IMR-90 (cell line): Measurements from ENCODE around the gene RPL41. TPM values are rescaled to one million over a fixed set of nuclear protein-coding genes. Genes with fewer than 3 reads are reported as not detected.

ENCODE experiments used
- ATAC-seq: fragments of 200-7000 bp; cut with Tn5 transposase; 2 replicates; pipeline ENCODE4 v1.9.1; 2020; ENCODE audit warnings: low read depth, mild to moderate bottlenecking, moderate library complexity
- BruUV-seq: library from RNA; stranded (reverse); fragments of 400-500 nt; replicated peaks from 2 replicates; lab custom pipeline; 2021; lab: Mats Ljungman, UMichigan
- CTCF ChIA-PET: fragments of 300-600 bp; formaldehyde crosslinking; extraction: SDS; loops from one replicate; lab custom pipeline; 2021; ENCODE audit warnings: antibody characterized with exemption; lab: Yijun Ruan, JAX
- POLR2A ChIA-PET: fragments of 300-600 bp; sonication (Branson Sonifier 250); formaldehyde crosslinking; loops from one replicate; lab custom pipeline; 2022; ENCODE audit warnings: antibody characterized with exemption; ENCODE audit not compliant: unreplicated experiment; lab: Charles Lee
- DNase-seq: peaks from one replicate; pipeline ENCODE4 v3.0.0; 2013
- H2AFZ ChIP-seq: replicated peaks from 2 replicates; pipeline ENCODE3; 2013; ENCODE audit warnings: low read length, mild to moderate bottlenecking; ENCODE audit not compliant: poor library complexity
- H2AK5ac ChIP-seq: 2 replicates; pipeline ENCODE4 v1.6.1; 2013; ENCODE audit warnings: low read depth, low read length, inconsistent platforms
- H2AK9ac ChIP-seq: replicated peaks from 2 replicates; pipeline ENCODE3; 2013; ENCODE audit warnings: mild to moderate bottlenecking, low read depth, low read length, moderate library complexity; ENCODE audit not compliant: poor library complexity
- H2BK120ac ChIP-seq: 2 replicates; pipeline ENCODE4 v1.6.1; 2013; ENCODE audit warnings: low read depth, low read length, inconsistent platforms
- H2BK15ac ChIP-seq: 3 replicates; pipeline ENCODE4 v1.6.1; 2013; ENCODE audit warnings: low read depth, low read length, inconsistent platforms
- H2BK20ac ChIP-seq: 2 replicates; pipeline ENCODE4 v1.6.1; 2013; ENCODE audit warnings: low read depth, mild to moderate bottlenecking, inconsistent platforms, low read length, moderate library complexity
- H2BK5ac ChIP-seq: 2 replicates; pipeline ENCODE4 v1.6.1; 2013; ENCODE audit warnings: mild to moderate bottlenecking, low read depth, low read length, inconsistent platforms; ENCODE audit not compliant: poor library complexity, severe bottlenecking
- H3K14ac ChIP-seq: replicated peaks from 2 replicates; pipeline ENCODE4 v1.6.1; 2013; ENCODE audit warnings: low read depth, low read length, inconsistent platforms
- H3K18ac ChIP-seq: 2 replicates; pipeline ENCODE4 v1.6.1; 2013; ENCODE audit warnings: low read depth, low read length, control low read depth
- H3K23ac ChIP-seq: 2 replicates; pipeline ENCODE4 v1.6.1; 2013; ENCODE audit warnings: low read depth, low read length, inconsistent platforms
- H3K27ac ChIP-seq: 2 replicates; pipeline ENCODE4 v1.5.1; 2013; ENCODE audit warnings: mild to moderate bottlenecking, control low read depth, low read length; ENCODE audit not compliant: insufficient read depth
- H3K27me3 ChIP-seq: 2 replicates; pipeline ENCODE4 v1.6.1; 2013; ENCODE audit warnings: low read length; ENCODE audit not compliant: control insufficient read depth, insufficient read depth
- H3K36me3 ChIP-seq: 2 replicates; pipeline ENCODE4 v1.6.1; 2013; ENCODE audit warnings: low read length, mixed read lengths; ENCODE audit not compliant: control insufficient read depth, insufficient read depth
- H3K4ac ChIP-seq: 2 replicates; pipeline ENCODE4 v1.6.1; 2013; ENCODE audit warnings: low read depth, low read length, inconsistent platforms
- H3K4me1 ChIP-seq: 2 replicates; pipeline ENCODE4 v1.6.1; 2013; ENCODE audit warnings: low read length, mixed read lengths; ENCODE audit not compliant: control insufficient read depth, insufficient read depth
- H3K4me2 ChIP-seq: 2 replicates; pipeline ENCODE4 v1.6.1; 2013; ENCODE audit warnings: low read depth, mild to moderate bottlenecking, control low read depth, low read length, moderate library complexity
- H3K4me3 ChIP-seq: 2 replicates; pipeline ENCODE4 v1.5.1; 2013; ENCODE audit warnings: low read depth, mild to moderate bottlenecking, control low read depth, low read length, moderate library complexity; ENCODE audit not compliant: insufficient read depth
- H3K56ac ChIP-seq: 2 replicates; pipeline ENCODE4 v1.6.1; 2013; ENCODE audit warnings: low read length, inconsistent platforms; ENCODE audit not compliant: insufficient read depth; ENCODE audit errors: extremely low read depth
- H3K79me1 ChIP-seq, 2 experiments: 2 replicates each; pipeline ENCODE4 v1.6.1; 2013; ENCODE audit warnings: low read length in 2 of 2, inconsistent platforms in 1 of 2, low read depth in 1 of 2
- H3K9ac ChIP-seq: 2 replicates; pipeline ENCODE4 v1.6.1; 2013; ENCODE audit warnings: low read depth, low read length, control low read depth
- H3K9me1 ChIP-seq: 2 replicates; pipeline ENCODE4 v1.6.1; 2013; ENCODE audit warnings: low read length, inconsistent platforms; ENCODE audit not compliant: insufficient read depth
- H3K9me3 ChIP-seq: 2 replicates; pipeline ENCODE4 v1.6.1; 2013; ENCODE audit warnings: low read length; ENCODE audit not compliant: control insufficient read depth, insufficient read depth
- H4K20me1 ChIP-seq: 2 replicates; pipeline ENCODE4 v1.6.1; 2013; ENCODE audit warnings: low read length, inconsistent platforms; ENCODE audit not compliant: insufficient read depth
- H4K5ac ChIP-seq: 2 replicates; pipeline ENCODE4 v1.6.1; 2013; ENCODE audit warnings: mild to moderate bottlenecking, low read depth, low read length, control low read depth
- H4K8ac ChIP-seq, 2 experiments: 2 replicates each; pipeline ENCODE4 v1.6.1; 2013; ENCODE audit warnings: low read depth in 2 of 2, low read length in 2 of 2, control low read depth in 1 of 2, inconsistent platforms in 1 of 2
- H4K91ac ChIP-seq: 2 replicates; pipeline ENCODE4 v1.6.1; 2013; ENCODE audit warnings: low read depth, low read length, inconsistent platforms; ENCODE audit not compliant: insufficient read depth
- BHLHE40 ChIP-seq: fragments of 150-350 bp; IDR thresholded peaks from 2 replicates; pipeline ENCODE4 v1.6.1; 2016; ENCODE audit warnings: mild to moderate bottlenecking, low read depth, low read length
- CEBPB ChIP-seq: IDR thresholded peaks from 2 replicates; pipeline ENCODE4 v1.6.1; 2012; ENCODE audit warnings: low read depth, low read length, improper control_type of control experiment
- CHD1 ChIP-seq: IDR thresholded peaks from 2 replicates; pipeline ENCODE4 v1.6.1; 2012; ENCODE audit warnings: low read depth, low read length, improper control_type of control experiment
- CTCF ChIP-seq: conservative IDR thresholded peaks from 2 replicates; pipeline ENCODE4 v1.5.1; 2012; ENCODE audit warnings: mild to moderate bottlenecking, low read depth, low read length, improper control_type of control experiment
- ELK1 ChIP-seq: fragments of 150-350 bp; IDR thresholded peaks from 2 replicates; pipeline ENCODE4 v1.6.1; 2016; ENCODE audit warnings: low read depth, mild to moderate bottlenecking, low read length, moderate library complexity, borderline replicate concordance
- FOS ChIP-seq: fragments of 150-350 bp; IDR thresholded peaks from 2 replicates; pipeline ENCODE4 v1.6.1; 2016; ENCODE audit warnings: low read depth, low read length
- MAFK ChIP-seq: IDR thresholded peaks from 2 replicates; pipeline ENCODE4 v1.6.1; 2012; ENCODE audit warnings: low read depth, low read length, improper control_type of control experiment
- MAZ ChIP-seq: IDR thresholded peaks from 2 replicates; pipeline ENCODE4 v1.6.1; 2012; ENCODE audit warnings: low read depth, mild to moderate bottlenecking, low read length, improper control_type of control experiment, moderate library complexity, borderline replicate concordance
- MXI1 ChIP-seq: IDR thresholded peaks from 2 replicates; pipeline ENCODE4 v1.6.1; 2012; ENCODE audit warnings: low read depth, mild to moderate bottlenecking, low read length, moderate library complexity, borderline replicate concordance
- NFE2L2 ChIP-seq: fragments of 150-350 bp; IDR thresholded peaks from 2 replicates; pipeline ENCODE4 v1.6.1; 2016; ENCODE audit warnings: low read depth, mild to moderate bottlenecking, low read length
- POLR2A ChIP-seq: IDR thresholded peaks from 2 replicates; pipeline ENCODE4 v1.6.1; 2012; ENCODE audit warnings: mild to moderate bottlenecking, low read depth, low read length
- RAD21 ChIP-seq: IDR thresholded peaks from 2 replicates; pipeline ENCODE4 v1.6.1; 2012; ENCODE audit warnings: low read length, improper control_type of control experiment
- RCOR1 ChIP-seq: IDR thresholded peaks from 2 replicates; pipeline ENCODE4 v1.6.1; 2012; ENCODE audit warnings: mild to moderate bottlenecking, low read length, improper control_type of control experiment; ENCODE audit not compliant: insufficient replicate concordance
- RFX5 ChIP-seq: IDR thresholded peaks from 2 replicates; pipeline ENCODE4 v1.8.0; 2012; ENCODE audit warnings: low read depth, mild to moderate bottlenecking, low read length, moderate library complexity
- SMC3 ChIP-seq: fragments of 150-350 bp; IDR thresholded peaks from 2 replicates; pipeline ENCODE4 v1.6.1; 2016; ENCODE audit warnings: low read depth, mild to moderate bottlenecking, antibody characterized with exemption, low read length, moderate library complexity
- USF2 ChIP-seq: fragments of 150-350 bp; IDR thresholded peaks from 2 replicates; pipeline ENCODE4 v1.6.1; 2017; ENCODE audit warnings: mild to moderate bottlenecking, antibody characterized with exemption, low read length, low read depth
- WGBS, 2 experiments: methylation state at CpG; one replicate each; pipeline versions ENCODE4 v1.1.5 to v1.1.7; 2013; ENCODE audit warnings: missing lambda C conversion rate in 2 of 2; ENCODE audit not compliant: insufficient read length in 1 of 2; ENCODE audit errors: extremely low coverage in 2 of 2; 5-methylcytosine and 5-hydroxymethylcytosine counted together
- dilution Hi-C: fragments of 300-500 bp; cut with HindIII; formaldehyde crosslinking; loops from one replicate; pipeline ENCODE4 v1.14.3; 2018; ENCODE audit warnings: low sequenced_read_pairs; ENCODE audit not compliant: unreplicated experiment
- in situ Hi-C: fragments of 300-500 bp; cut with MboI; formaldehyde crosslinking; loops from 3 replicates; pipeline ENCODE4 v1.14.3; 2019; ENCODE audit warnings: low sequenced_read_pairs, inconsistent platforms, mixed read lengths
- intact Hi-C: fragments of 100-400 bp; cut with micrococcal nuclease; formaldehyde crosslinking; loops from 2 replicates; pipeline ENCODE4 v1.10.0; 2022
- polyA plus RNA-seq, 3 experiments: library from polyadenylated mRNA; depleted of rRNA; stranded (reverse); fragments of >200 nt; gene quantifications; 2 replicates each; pipeline ENCODE4 v1.2.3, GENCODE V29; 2012; ENCODE audit warnings: low replicate concordance in 1 of 3
- total RNA-seq: library from RNA; depleted of rRNA; stranded (reverse); fragments of >200 nt; gene quantifications from 2 replicates; pipeline ENCODE4 v1.2.3, GENCODE V29; 2012

Gene RPL41
- total and polyA plus RNA-seq, 2 of the 4 experiments (the other 2 are of a cell fraction) = 1,119 to 9,394 TPM

- no peak overlapping the region for H3K18ac ChIP-seq
- ChIA-PET POLR2A (interaction anchor here (0.5 kb wide), 1 partner anchor 8 kb away, joined by 3 read pairs; no protein-coding TSS in a partner anchor), CTCF (no interaction called here)
- ATAC-seq = no peak
- H2AK5ac ChIP-seq = no peak overlapping the region
- dilution Hi-C loops (no loop called here), in situ Hi-C loops (no loop called here), intact Hi-C loops (loop anchor here (10.0 kb wide), 1 partner anchor 108 kb away; the partner anchor contains the start of gene SUOX)
- H3K27me3 ChIP-seq = peaks cover 8% of the 10 kb centered on the region
- no peak overlapping the region for H4K8ac ChIP-seq
- H2BK20ac ChIP-seq = no peak overlapping the region
- H3K56ac ChIP-seq = no peak overlapping the region
- no peak overlapping the region for H3K4me2 ChIP-seq
- H3K36me3 ChIP-seq = peaks cover 7% of the 10 kb centered on the region
- DNase-seq = no peak
- H3K14ac ChIP-seq = no peak overlapping the region
- H3K79me1 ChIP-seq = peaks cover 9 to 24% of the 10 kb centered on the region in 2 experiments; a peak in 3 of 4 replicates
- WGBS, 2 experiments = no CpG with 5 or more reads among the region's 1 CpG
- BruUV-seq = no TSS peak
- H2AFZ ChIP-seq = no peak overlapping the region
- H3K9ac ChIP-seq = no peak overlapping the region
- H3K4me3 ChIP-seq = no peak overlapping the region
- H2BK15ac ChIP-seq = no peak overlapping the region
- no peak overlapping the region for H4K91ac ChIP-seq
- H3K9me1 ChIP-seq = 0 out of 2 replicates have a peak, but pooled peaks cover 2% of the 10 kb centered on the region
- no peak overlapping the region for H3K23ac ChIP-seq
- peaks cover 5% of the 10 kb centered on the region; the same call in 1 of the 2 replicates for H3K4me1 ChIP-seq
- no peak overlapping the region for H2BK5ac ChIP-seq
- no peak overlapping the region for H2BK120ac ChIP-seq
- no peaks in the 10 kb centered on the region for H3K9me3 ChIP-seq
- no peak overlapping the region for H3K4ac ChIP-seq
- no peak overlapping the region for H3K27ac ChIP-seq
- TF ChIP-seq MAFK (no peak), USF2 (no peak), RCOR1 (no peak), SMC3 (no peak), CHD1 (no peak), RFX5 (no peak), MAZ (no peak), ELK1 (no peak), RAD21 (no peak), POLR2A (no peak), MXI1 (no peak), FOS (no peak), BHLHE40 (no peak), CEBPB (no peak), NFE2L2 (no peak), CTCF (no peak)
- no peak overlapping the region for H4K5ac ChIP-seq
- no peak overlapping the region for H2AK9ac ChIP-seq
- peaks cover 12% of the 10 kb centered on the region for H4K20me1 ChIP-seq
These were observed 13.8 kb upstream of the RPL41 start for GRCh38 chr12:56102683-56103065.
